B cell (primary cell): ENCODE measurements around the gene UBE2G2.

Experiments
- CTCF ChIP-seq: fragments of 200-600 bp; IDR thresholded peaks from one replicate; pipeline ENCODE4 v1.8.0; 2022; ENCODE audit warnings: antibody characterized with exemption, mild to moderate bottlenecking
- EZH2 ChIP-seq: IDR thresholded peaks from 2 replicates; pipeline ENCODE4 v1.6.1; 2012; ENCODE audit warnings: borderline replicate concordance, low read depth, mild to moderate bottlenecking, moderate library complexity, low read length; ENCODE audit not compliant: insufficient read depth, poor library complexity, severe bottlenecking

DNA sequence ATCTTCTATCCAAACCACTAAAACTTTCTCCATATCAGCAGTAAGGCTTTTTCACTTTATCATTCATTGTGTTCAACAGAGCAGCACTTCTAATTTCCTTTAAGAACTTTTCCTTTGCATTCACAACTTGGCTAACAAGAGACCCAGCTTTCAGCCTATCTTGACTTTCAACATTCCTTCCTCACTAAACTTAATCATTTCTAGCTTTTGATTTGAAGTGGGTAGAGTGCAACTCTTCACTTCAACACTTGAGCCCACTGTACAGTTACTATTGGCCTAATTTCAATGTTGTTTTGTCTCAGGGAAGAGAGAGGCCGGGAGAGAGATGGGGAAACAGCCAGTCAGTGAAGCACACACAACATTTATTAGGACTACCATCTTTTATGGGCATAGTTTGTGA is 2.0 kb downstream of the UBE2G2 start:
- no peak for TF ChIP-seq EZH2
- no peak for TF ChIP-seq CTCF
